GM21786 (cell line): ENCODE measurements around the gene DGKI.

Experiments
- ATAC-seq: cut with Tn5 transposase; IDR thresholded peaks from one replicate; pipeline ENCODE4 v1.9.1; 2021; ENCODE audit not compliant: unreplicated experiment

Gene DGKI

GRCh38 chr7:137547485-137547884, 299.3 kb downstream of the DGKI start:
- ATAC-seq: no peak

DNA sequence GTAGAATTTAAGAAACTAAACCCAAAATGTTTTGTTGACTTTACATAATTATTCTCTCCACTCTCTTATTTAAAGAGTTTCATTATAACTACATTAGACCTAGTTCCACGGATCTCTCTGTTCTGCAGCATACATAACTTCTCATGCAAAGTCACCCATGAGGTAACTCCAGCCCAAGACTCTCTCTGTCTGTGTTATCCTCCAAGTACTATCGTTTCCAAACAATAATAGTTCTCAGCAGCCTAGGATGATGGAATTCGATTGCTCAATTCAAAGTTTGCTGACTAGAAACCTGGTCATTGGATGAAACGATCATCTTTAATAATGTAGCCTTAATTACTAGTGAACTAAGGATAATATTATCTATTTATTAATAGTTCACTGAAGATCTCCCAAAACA, 300.1 kb downstream of the DGKI start:
- no peak for ATAC-seq

DNA sequence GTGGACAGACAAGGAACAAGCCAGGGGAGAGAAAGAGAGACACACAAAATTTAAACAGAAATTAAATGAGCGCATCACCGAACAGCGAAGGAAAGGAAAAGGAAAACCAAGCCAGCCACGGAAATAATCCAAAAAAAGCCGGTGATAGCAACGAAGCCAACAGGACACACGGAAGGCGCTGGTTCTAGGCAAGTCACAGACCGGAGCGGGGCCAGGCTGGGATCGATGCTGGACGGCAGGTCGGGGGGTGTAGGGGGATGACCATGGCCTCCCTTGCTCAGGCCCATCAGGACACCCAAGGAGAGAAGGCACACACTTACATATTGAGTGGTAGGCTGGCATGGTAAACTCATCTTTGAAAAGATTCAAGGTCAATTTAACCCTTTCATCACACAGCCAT, 300.8 kb downstream of the DGKI start:
- no peak for ATAC-seq

DNA sequence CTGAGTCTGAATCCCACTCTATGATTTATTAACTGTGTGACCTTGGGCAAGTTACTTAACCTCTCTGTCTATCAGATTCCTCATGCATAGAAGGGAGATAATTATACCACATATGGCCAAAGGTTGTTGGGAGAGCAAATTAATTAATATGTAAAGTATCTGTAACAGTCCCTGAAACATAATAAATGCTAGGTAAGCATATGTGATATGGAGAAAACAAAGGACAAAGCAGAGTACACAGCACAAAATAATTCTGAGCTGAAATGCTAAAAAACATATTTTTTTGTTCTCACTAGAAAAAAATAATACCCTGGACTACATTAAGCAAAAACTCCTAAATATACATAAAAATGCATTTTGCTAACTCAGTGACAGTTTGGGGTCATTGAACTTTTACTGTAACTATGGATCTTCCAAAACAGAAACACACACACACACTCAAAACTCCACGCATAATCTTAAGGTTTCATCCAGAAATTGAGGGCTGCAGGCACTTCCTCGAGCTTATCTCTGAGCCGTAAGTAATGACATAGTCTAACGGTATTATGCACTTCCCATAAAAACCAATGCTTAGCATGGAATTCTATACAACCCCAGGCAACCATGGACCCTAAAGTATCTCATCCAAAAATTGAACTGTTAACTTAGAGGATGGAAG, 301.6 kb downstream of the DGKI start:
- ATAC-seq: no peak

DNA sequence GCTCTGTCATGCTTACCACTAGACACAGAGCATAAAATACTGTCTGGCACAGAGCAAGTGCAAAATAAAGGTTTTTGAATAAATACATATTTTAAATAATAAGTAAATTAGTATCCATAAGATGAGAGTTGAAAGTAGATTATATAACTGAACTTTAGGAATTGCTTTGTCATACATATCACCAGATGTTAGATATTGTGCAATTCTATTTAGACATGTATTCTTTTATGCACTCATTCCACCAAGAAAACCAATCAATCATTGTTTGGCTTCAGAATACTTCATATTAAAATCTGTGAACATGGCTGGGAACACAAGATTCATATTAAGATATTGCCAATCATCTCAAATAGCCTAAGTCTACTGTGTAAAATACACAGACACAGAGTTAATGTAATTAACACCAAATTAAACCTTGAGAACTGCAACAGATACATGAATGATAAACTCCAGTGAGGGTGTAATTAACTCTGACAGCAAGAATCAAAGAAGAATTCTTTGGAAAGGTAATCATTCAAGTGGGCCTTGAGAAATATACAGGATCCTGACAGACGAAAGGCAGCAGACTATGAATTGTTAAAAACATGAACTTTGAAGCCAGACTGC, 302.2 kb downstream of the DGKI start:
- no peak for ATAC-seq

GRCh38 chr7:137539111-137539715, 307.6 kb downstream of the DGKI start:
- ATAC-seq: no peak

GRCh38 chr7:137538361-137538762, 308.4 kb downstream of the DGKI start:
- ATAC-seq: no peak

DNA sequence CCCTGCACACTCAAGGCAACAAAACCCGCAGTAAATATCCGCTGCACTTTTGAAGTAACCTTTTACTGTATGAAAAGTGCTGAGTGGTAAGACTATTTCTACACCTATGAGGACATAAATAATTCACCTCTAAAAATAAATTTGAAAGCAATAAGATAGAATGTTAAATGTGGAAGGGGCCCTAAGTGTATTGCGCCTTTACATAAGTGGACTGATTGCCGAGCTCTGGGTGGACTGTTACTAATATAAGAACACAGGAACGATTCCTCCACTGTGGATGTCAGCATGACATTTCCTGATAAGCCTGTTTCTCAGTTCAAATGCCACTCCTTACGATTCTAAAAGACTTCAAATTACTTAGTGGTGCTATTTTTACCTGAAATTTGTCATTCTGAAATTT, 311.2 kb downstream of the DGKI start:
- no peak for ATAC-seq

- ATAC-seq: no peak
Measured at GRCh38 chr7:137531671-137532070, 315.1 kb downstream of the DGKI start.

DNA sequence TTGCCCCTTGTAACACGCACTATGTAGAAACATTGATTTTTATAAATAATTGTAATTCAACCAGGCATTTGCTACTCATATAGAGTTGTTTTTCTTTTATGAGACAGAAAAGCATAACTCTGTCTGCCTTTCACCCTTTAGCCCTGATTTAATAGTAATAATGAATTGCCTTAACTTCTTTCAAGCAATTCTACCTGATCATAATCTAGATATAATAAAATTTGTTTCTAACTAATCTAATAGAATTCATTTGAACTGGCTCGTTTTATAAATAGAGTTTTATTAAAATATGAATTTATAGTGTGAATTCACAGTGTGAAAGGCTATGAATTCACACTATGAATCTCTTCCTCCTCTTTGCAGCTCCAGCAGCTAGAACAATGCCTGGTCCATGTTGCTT, 319.1 kb downstream of the DGKI start:
- no peak for ATAC-seq

DNA sequence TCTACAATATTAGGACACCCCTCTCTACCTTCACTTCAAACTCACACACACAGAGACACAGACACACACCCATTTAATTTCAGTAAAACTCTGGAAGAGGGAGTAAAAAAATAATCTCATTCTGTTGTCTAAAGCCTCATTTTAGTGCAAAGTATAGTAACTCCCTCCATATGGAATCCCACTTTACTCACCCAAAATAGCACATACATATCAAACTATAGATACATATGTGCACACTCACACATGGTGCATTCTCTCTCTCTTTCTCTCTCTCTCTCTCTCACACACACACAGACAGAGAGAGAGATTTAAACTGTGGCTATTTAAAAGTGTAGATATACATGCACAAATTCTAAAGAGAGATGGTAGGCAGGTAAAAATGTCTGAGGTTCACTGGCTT, 323.6 kb downstream of the DGKI start:
- no peak for ATAC-seq

DNA sequence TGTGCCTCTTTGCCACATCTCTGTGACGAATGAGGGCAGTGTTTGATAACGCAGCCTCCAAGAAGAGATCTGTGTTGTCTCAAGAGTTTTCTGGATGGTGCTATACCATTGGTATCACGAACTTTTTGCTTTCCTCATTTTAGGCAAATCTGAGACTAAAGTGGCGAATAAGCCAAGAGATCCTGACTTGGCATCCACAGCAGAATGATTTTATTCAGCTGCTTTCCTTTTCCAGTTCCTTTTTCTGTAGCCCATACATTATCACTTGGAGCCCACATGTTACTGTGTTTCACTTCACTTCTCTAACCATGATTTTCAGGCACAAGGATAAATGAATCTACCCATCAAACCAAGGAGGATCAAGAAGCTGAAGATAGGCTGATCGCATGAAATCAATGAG, 325.3 kb downstream of the DGKI start:
- ATAC-seq: no peak

- no peak for ATAC-seq
Measured at GRCh38 chr7:137519947-137520346, 326.8 kb downstream of the DGKI start.

- no peak for ATAC-seq
Measured at GRCh38 chr7:137519181-137519691, 327.5 kb downstream of the DGKI start.

DNA sequence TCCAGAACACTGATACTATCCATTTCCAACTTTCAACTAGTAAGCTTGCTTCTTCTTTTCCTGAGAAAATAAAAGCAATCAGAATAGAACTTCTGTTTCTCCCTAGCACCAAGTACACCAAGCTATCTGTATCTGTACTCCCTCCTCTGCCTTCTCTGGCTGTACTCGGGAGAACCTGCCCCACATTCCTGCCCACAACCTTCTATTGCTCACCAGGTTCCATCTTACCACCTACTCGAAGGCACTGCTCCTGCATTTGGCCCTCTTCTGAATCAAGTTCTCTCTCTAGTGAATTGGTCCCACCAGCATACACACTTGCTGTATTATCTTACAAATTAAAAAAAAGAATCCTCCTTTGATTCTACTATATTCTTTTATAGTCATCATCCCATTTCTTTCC, 333.7 kb downstream of the DGKI start:
- ATAC-seq: no peak

DNA sequence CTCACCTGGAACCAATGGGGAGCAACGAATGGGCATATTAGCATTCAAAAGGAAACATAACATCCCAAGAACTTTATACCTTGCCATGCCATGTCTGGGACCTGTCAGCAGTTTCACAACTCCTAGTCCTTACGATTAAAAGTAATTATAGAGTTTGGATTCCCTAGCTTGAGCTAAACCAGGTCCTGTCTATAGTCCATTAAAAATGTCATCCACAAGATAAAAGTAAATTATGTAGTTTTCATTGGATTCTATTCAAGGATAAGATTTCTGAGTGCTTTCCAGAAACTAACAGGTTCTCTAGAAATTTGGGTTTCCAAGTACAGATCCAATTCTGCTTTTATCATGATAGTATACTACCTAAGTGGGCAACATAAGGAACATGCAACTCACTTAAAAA, 339.7 kb downstream of the DGKI start:
- no peak for ATAC-seq

DNA sequence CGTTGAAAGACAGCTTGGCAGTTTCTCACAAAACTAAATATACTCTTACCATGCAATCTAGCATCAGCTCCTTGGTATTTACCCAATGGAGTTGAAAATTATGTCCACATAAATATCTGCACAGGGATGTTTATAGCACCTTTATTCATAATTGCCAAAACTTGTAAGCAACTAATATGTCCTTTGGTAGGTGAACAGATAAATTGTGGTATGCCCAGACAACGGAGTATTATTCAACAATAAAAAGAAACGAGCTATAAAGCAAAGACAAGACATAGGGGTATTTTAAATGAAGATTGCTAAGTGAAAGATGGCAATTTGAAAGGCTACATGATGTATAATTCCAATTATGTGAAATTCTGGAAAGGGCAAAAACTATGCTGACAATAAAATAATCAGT, 340.7 kb downstream of the DGKI start:
- ATAC-seq: no peak

DNA sequence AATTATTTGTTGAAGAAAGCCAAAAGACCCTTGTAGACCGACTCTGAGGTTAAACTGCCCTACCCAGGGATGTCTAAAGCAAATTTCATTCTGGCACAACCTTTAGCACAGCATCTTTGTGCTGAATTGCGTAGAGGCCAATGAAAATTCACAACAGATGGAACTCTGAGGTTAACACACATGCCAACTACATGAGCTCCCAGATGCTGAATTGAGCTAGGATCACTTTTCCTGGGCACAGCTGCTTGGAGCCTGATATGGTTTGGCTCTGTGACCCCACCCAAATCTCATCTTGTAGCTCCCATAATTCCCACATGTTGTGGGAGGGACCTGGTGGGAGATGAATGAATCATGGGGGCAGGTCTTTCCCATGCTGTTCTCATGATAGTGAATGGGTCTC, 345.2 kb downstream of the DGKI start:
- ATAC-seq: no peak

- no peak for ATAC-seq
Measured at GRCh38 chr7:137492889-137493288, 353.9 kb downstream of the DGKI start.

DNA sequence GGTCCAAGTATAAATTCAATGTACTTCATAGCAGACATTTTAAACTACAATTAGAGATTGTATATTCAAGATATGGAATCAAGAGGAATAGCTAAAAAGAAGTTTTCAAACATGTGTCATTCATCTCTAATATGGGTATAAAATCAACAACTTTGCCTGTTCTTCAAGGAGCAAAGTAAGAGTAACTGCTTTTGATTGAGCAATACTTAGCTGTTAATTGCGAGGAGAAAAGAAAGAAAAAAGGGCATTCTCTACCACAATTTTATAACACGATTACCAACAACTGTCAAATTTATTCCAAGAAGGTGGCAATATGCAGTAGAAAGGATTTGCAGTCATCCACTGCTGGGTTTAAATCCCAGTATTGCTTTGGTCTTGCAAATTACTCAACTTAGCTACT, 356.9 kb downstream of the DGKI start:
- no peak for ATAC-seq

- no peak for ATAC-seq
Measured at GRCh38 chr7:137488038-137488437, 358.7 kb downstream of the DGKI start.

DNA sequence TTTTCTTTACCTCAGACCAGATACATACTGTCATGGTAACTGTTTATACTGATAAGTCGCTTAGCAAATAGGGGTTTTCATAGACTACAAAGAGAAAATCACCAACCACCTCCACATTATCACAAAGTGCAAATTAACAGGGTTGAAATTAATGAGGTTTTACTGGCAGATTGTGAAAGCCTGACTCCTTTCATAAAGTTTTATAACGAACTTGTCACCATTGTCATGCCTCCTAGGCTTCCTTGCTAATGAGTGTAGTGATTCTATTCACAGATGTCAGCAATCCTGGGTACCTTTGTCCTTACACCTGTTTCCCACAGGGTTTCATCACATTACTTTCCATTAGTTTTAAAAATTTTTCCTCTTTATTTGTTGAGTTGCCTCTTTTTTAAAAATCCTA, 361.0 kb downstream of the DGKI start:
- ATAC-seq: no peak

- ATAC-seq: no peak
Measured at GRCh38 chr7:137484326-137484725, 362.4 kb downstream of the DGKI start.
